ENCODE measurements around the gene TPSB2. TPM values are rescaled to one million over a fixed set of nuclear protein-coding genes. Genes with fewer than 3 reads are reported as not detected.

Gene TPSB2
- total and polyA plus RNA-seq, 9 of the 15 experiments (the other 6 are each of a cell fraction or from before 2014, with no cell fraction given) = 0.18 TPM; not detected in 8

GRCh38 chr16:1220098-1220728 lies 9.8 kb downstream of the TPSB2 start (continued):
- TF ChIP-seq ZBTB11 (CRISPR knock-in tag; IDR thresholded peaks at IDR 0.05) = no peak
- no peak for TF ChIP-seq ZBTB5 (IDR thresholded peaks at IDR 0.05)
- no peak for TF ChIP-seq GTF2A2 (tag; IDR thresholded peaks at IDR 0.05)
- TF ChIP-seq HBP1 (CRISPR knock-in tag; IDR thresholded peaks at IDR 0.05) = no peak
- TF ChIP-seq STAT5A (IDR thresholded peaks at IDR 0.05; ENCODE audit: borderline replicate concordance, low read length) = no peak
- TF ChIP-seq FIP1L1 (IDR thresholded peaks at IDR 0.05; ENCODE audit: low read depth, low read length, poor library complexity, severe bottlenecking) = peak; percentile 15
- peak; percentile 37 for TF ChIP-seq ZFX (CRISPR knock-in tag; IDR thresholded peaks at IDR 0.05)
- no peak for TF ChIP-seq BRD4 (IDR thresholded peaks at IDR 0.05)
- no peak for TF ChIP-seq SIN3A (IDR thresholded peaks at IDR 0.05; ENCODE audit: borderline replicate concordance in 2 of 2, control insufficient read depth in 1 of 2, low read depth in 2 of 2, low read length in 2 of 2)
- no peak for TF ChIP-seq ZNF449 (CRISPR knock-in tag; IDR thresholded peaks at IDR 0.05)
- no peak for TF ChIP-seq ZNF280B (CRISPR knock-in tag; IDR thresholded peaks at IDR 0.05)
- no peak for TF ChIP-seq NR2C1 (IDR thresholded peaks at IDR 0.05)
- no peak for TF ChIP-seq NR2C1 (tag; IDR thresholded peaks at IDR 0.05)
- no peak for TF ChIP-seq MBD1 (CRISPR knock-in tag; IDR thresholded peaks at IDR 0.05)

Data from K562 (cell line).